ENCODE data around the gene STXBP2.

GRCh38 chr19:7614859-7615741 is 21.8 kb upstream of the STXBP2 start:
- no peak for TF ChIP-seq CTCF (IDR thresholded peaks at IDR 0.05)
- no peak for TF ChIP-seq POLR2AphosphoS5 (IDR thresholded peaks at IDR 0.05)
- TF ChIP-seq POLR2A (IDR thresholded peaks at IDR 0.05; ENCODE audit: low read depth): no peak

Data from esophagus muscularis mucosa (tissue), 3 donors.